ENCODE data around the gene CTDSPL.

- no peak for TF ChIP-seq PBX3 (CRISPR knock-in tag; IDR thresholded peaks at IDR 0.05)
- TF ChIP-seq ZNF274 (IDR thresholded peaks at IDR 0.05; ENCODE audit: low read length), result no peak
- TF ChIP-seq ZNF274 (tag by site-specific recombination; IDR thresholded peaks at IDR 0.05; ENCODE audit: borderline replicate concordance), result no peak
- TF ChIP-seq ZNF292 (tag by site-specific recombination; IDR thresholded peaks at IDR 0.05; ENCODE audit: borderline replicate concordance, low read depth), result no peak
- TF ChIP-seq ZNF398 (tag by site-specific recombination; IDR thresholded peaks at IDR 0.05), result no peak
- TF ChIP-seq PRDM10 (tag by site-specific recombination; IDR thresholded peaks at IDR 0.05), result no peak
- TF ChIP-seq MEIS1 (CRISPR knock-in tag; IDR thresholded peaks at IDR 0.05; ENCODE audit: borderline replicate concordance), result no peak
- TF ChIP-seq SP3 (tag by site-specific recombination; IDR thresholded peaks at IDR 0.05), result no peak
- TF ChIP-seq ZNF518A (tag by site-specific recombination; conservative IDR thresholded peaks at IDR 0.05; ENCODE audit: low read depth), result no peak
- TF ChIP-seq ZXDB (tag by site-specific recombination; IDR thresholded peaks at IDR 0.05), result no peak
- no peak for TF ChIP-seq CTCF (tag by site-specific recombination; IDR thresholded peaks at IDR 0.05)
Measured at GRCh38 chr3:37867144-37867543, 5.5 kb downstream of the CTDSPL start.
